OCI-LY1 (cell line): ENCODE data around the gene C14orf180.

Source experiments
- EZH2 ChIP-seq: fragments of 200-600 bp; sonication (generic), shearing (Covaris generic); IDR thresholded peaks from 2 replicates; pipeline ENCODE4 v1.8.0; 2017; ENCODE audit warnings: borderline replicate concordance, mixed run types, mild to moderate bottlenecking, antibody characterized with exemption, low read length, moderate library complexity, mixed read lengths
- TF ChIP-seq, protein P1 (sequence below): fragments of 200-600 bp; sonication (generic), shearing (Covaris generic); IDR thresholded peaks from 2 replicates; pipeline ENCODE4 v1.5.1; 2017; ENCODE audit warnings: mild to moderate bottlenecking, antibody characterized with exemption, low read length, moderate library complexity, mixed read lengths

DNA sequence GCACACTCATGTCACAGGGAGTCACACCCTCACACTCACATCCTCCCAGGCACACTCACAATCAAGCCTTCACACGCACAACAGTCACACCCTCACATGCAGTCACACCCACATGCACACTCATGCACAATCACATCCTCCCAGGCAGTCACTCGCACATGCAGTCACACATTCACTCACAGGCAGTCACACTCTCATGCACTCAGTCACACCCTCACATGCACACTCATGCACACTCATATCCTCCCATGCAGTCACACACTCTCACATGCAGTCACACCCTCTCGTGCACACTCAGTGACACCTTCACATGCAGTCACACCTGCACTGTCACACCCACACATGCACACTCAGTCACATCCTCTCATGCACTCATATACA is 12.7 kb downstream of the C14orf180 start:
- TF ChIP-seq, protein P1, sequence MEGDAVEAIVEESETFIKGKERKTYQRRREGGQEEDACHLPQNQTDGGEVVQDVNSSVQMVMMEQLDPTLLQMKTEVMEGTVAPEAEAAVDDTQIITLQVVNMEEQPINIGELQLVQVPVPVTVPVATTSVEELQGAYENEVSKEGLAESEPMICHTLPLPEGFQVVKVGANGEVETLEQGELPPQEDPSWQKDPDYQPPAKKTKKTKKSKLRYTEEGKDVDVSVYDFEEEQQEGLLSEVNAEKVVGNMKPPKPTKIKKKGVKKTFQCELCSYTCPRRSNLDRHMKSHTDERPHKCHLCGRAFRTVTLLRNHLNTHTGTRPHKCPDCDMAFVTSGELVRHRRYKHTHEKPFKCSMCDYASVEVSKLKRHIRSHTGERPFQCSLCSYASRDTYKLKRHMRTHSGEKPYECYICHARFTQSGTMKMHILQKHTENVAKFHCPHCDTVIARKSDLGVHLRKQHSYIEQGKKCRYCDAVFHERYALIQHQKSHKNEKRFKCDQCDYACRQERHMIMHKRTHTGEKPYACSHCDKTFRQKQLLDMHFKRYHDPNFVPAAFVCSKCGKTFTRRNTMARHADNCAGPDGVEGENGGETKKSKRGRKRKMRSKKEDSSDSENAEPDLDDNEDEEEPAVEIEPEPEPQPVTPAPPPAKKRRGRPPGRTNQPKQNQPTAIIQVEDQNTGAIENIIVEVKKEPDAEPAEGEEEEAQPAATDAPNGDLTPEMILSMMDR = no peak
- TF ChIP-seq EZH2 = no peak
